GM04503 (cell line): Measurements from ENCODE around the gene TANGO6.

ENCODE experiments used
- DNase-seq: peaks from one replicate; pipeline ENCODE4 v3.0.0-alpha.2; 2012; ENCODE audit warnings: low read depth

Gene TANGO6

DNA sequence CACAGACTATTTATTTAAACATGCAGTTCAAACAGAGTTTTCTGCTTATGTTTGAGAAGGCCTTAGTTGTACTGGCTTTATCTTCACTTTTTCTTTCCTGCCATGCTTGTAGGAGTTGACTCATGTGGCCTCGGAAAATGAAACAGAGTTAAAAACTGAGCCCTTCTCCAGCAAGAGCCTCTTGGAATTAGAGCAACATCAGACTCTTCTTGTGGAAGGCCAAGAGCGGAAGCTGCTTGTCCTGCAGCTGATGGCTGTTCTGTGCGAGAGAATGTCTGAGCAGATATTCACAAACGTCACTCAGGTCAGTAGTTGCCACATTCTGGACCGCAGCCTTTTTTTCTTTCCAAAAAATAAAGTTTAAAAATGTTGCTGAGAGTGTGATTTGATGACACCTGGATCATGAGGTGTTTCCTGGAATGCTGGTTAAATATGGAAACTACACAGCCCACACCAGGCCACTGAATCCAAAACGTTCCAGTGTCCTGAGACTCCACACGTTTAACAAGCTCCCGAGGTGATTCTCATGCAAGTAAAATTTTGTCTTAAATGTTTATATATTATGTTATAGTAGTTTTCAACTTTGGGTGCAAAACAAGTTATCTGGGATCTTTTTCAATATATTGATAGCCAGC is 65.9 kb downstream of the TANGO6 start:
- DNase-seq = no peak

DNA sequence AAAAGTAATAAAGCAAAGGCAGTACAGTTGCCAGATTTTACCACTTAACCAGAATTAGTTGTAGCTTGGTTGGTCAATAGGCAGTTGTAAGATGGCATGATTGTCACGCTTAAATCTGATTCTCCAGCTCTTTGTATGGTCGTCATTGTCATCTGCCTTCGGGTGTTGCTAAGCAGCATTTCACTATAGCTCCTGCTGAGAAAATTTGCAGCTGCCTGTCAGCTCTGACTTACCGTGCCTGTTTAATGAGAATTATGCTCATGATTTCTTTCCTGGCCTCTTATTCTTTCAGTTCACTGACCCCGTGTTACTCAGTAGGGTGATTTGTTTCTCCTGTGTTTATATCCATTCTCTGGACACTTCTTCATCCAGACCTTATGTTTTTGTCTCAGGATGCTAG is 66.7 kb downstream of the TANGO6 start:
- DNase-seq = no peak

DNA sequence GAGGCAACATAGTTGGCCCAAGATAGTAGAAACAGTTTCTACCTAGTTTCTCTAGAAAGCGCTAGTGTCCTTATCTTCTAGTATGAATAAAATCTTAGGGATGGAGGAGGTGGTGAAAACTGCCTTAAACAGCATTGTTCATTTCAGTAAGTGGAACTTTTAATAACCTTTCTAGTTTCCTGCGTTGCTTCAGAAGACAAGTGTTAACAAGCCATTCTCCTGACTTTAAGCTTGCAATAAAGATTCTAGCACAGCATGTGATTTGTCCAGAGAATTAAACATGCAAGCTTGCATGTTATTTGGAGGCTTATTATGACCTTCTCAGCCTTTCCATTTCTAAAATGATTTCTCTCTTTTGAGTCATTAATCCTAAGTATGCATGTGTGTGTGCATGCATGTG is 72.3 kb downstream of the TANGO6 start:
- DNase-seq = no peak

DNA sequence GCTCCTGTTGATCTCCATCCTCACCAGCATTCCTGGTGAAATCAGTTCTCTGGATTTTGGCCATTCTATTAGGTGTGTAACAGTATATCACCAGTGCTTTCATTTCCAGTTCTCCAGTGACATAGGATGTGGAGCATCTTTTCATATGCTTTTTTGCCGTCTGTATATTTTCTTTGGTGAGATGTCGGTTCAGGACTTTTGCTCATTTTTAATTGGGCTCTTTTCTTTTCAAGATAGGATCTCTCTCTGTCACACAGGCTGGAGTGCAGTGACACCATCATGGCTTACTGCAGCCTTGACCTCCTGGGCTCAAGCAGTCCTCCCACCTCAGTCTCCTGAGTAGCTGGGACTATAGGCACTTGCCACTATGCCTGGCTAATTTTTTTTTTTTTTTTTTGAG is 74.2 kb downstream of the TANGO6 start:
- no peak for DNase-seq

DNA sequence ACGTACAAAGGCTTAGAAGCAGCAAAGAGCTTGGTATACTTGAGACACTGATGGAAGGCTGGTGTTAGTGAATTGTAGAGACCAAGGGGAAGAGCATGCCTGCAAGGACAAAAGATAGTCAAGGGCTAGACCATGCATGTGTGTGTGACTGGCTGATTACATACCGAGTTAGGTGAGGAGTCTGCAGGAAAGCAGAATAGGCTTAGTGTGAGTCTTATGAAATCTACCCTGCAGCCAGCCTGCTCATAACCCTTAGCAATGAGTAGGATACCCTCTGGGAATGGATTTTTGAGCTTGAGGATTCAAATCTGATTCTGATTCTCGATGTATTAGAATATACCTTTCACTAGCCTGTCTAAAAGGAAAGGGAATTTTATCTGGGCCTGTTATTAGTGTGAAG is 77.0 kb downstream of the TANGO6 start:
- DNase-seq = no peak

DNA sequence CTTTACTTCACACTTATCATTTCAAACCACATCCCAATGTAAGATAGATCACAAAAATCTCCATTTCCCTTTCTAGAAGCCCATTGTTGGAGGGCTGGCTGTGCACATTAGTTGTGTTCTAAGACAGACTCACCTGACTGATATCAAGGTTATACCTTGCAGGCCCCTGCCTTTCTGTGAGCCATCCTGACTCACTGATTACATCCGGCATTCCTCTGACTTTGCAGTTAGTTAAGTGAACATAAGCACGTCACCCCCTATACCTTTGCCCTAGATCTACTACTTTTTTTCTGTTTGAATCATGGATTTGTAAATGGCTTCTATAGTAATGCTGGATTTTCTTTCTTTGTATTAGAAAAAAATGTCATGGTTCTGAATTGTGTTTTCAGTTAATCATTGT is 78.3 kb downstream of the TANGO6 start:
- DNase-seq = no peak

DNA sequence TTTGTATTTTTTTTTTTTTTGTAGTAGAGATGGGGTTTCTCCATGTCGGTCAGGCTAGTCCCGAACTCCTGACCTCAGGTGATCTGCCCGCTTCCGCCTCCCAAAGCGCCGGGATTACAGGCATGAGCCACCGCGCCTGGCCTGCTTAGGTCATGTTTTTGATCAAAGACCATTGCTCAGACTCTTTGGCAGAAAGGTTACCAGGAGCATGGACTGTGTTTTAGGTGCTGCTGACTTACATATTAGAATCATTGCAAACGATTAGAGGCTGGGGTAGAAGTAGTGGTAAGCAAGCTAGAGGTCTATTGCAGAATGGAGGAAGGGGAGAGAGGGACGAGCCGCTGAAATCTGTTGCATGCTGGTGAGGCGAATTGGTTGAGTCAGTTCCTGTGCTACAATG is 79.8 kb downstream of the TANGO6 start:
- DNase-seq = no peak

DNA sequence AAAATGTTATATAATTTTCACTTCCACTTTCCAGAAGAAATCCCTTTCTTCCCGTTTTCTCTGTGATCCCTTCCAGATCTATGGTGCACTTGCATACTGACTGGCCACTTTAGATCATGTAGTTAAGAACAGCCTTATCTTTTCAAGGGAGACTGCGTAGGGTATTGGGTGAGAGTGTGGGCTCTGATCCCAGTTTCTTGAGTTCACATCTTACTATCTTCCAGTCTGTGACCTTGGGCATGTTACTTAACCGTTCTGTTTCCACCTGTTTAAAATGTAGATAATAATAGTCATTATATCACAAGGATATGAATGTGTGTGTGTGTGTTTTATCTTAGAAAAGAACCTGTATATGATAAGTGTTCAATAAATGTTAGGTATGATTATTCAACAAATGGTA is 83.7 kb downstream of the TANGO6 start:
- no peak for DNase-seq

DNA sequence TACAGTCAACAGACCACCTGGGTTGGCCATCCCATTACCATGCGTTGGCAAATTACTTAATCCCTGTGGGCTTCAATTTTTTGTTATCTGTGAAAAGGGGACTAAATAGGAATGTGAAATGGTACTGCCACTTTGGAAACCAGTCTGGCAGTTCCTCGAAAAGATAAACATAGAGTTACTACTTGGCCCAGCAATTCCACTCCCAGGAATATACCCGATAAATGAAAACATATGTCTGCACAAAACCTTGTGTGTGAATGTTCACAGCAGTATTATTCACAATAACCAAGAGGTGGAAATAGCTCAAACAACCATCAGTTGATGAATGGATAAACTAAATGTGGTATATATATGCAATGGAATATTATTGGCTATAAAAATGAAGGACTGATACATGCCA is 87.9 kb downstream of the TANGO6 start:
- no peak for DNase-seq

DNA sequence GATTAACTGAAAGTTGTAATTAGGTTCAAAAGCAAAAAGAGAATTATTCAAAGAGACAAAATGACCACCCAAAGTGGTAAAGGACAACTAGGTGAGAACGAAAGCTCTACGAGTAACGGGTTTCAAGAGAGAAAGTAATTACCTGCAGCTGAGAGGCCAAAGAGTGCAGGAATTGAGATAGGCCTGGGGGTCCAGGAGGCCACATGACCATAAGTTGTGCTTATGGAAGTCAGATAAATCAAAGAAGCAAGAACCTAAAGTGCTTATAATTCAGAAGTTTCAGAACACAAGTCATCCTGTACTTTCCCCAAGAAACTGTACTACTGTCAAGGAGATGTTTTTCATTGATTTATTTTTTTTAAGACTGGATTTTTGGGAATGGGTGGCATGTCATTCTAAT is 91.1 kb downstream of the TANGO6 start:
- DNase-seq = no peak

DNA sequence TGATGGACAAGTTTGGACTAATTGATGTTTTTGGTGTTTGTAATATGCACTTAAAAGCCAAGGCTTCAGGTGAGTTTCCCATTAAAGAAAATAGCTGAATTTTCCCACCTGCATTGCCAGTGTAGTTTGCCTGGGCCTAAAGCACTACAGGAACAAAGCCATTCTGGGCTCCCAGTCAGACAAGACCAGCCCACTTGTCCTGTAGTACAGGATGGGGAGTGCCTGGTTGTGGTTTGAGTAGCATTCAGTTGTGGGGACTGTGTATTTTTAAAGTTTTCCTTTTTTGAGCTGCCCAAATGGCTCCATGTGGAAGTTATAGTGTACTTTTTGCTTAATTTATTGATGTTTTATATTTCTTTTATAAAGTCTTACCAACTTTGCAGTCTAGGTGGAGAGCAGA is 91.7 kb downstream of the TANGO6 start:
- no peak for DNase-seq

DNA sequence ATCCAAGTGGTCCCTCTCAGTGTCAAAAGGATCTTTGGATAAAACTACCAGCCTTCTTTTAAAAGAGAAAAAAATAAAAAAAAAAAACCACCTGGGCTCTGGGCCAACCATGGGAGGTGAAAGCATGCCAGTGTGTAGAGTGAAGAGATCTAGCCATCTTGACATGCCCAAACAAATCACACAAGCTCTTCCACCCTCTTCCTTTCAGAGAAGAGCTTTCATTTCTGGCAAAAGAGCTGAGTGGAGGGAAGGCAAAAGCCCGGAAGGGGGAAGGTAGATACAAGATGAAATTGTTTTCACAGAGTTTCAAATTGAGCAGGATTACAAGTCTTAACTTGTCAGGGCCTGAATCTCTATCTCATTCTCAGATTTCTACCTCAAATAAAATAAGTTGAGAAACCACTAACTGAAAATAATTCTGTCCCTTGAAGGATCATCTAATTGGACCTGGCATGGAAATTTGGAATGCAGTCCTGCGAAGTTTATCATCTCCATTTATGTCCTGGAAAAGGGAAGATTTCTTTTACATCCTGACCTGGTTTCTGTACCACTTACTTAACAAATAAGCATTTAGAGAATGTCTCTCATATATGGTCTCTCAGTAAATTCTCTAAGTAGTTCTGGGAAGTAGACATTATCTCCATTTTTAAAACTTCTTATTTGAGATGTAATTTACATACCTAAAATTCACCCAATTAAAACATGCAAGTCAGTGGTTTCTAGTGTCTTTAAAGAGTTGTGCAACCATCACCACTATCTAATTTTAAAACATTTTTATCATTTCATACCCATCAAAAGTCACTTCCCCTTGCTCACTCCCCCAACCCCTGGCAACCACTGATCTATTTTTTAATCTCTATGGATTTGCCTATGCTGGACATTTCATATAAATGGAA is 93.7 kb downstream of the TANGO6 start:
- DNase-seq = peak; percentile 49

DNA sequence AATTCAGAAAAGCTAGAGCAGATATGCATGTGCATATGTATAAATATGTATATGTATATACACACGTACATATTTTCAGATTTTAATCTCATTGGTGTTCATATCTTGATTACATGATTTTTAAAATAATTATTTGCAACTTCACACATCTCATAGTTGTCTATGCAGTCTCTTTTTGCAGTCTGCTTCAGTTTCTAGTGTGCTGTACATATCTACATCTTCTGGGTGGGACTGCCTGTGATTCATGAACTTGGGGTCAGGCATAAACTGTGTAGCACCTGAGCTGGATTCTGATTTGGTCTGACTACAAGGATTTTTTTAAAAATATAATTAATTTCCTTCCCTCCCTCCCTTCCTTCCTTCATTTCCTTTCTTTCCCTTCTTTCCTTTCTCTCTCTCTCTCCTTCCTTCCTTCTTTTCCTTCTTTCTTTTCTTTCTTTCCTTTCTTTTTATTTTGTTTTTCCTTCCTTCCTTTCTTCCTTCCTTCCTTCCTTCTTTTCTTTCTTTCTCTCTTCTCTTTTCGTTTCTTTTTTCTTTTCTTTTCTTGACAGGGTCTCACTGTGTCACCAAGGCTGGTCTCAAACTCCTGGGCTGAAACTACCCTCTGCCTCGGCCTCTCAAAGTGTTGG is 96.5 kb downstream of the TANGO6 start:
- no peak for DNase-seq

DNA sequence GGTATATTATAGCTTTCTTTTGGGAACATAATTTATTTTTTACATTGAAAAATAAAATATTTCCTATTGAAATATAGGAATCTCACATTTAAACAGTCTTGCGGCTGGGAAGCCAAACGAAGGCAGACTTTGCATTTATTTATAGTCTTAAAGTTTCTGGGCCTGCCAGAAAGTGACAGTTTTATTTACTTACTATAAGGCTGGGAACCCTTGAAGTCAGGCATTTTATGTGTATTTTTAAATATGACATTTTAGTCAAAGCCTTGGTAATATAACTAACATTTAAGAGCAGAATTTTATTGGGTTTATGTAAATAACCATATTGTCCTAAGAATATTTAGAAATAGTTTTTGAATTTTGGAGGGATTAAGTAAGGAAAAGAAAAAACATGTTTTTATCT is 97.5 kb downstream of the TANGO6 start:
- no peak for DNase-seq

DNA sequence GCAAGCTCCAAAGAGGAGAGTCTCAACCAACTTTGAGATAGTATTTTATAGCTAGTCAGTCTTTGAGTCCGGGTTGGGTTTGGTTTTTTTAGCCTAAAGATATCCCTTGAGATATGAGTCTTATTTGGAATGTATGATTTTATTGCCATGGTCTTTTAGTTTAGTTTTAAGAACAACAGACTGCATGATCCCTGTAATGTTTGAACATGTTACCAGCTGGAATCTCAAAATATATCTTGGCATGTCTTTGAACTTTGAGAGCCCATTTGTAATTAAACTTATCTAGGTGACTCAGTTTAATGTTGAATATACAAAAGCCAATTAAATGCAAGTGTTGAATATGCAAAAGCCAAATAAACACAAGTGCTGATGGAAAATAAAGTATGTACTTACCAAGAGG is 100.6 kb downstream of the TANGO6 start:
- DNase-seq = no peak

DNA sequence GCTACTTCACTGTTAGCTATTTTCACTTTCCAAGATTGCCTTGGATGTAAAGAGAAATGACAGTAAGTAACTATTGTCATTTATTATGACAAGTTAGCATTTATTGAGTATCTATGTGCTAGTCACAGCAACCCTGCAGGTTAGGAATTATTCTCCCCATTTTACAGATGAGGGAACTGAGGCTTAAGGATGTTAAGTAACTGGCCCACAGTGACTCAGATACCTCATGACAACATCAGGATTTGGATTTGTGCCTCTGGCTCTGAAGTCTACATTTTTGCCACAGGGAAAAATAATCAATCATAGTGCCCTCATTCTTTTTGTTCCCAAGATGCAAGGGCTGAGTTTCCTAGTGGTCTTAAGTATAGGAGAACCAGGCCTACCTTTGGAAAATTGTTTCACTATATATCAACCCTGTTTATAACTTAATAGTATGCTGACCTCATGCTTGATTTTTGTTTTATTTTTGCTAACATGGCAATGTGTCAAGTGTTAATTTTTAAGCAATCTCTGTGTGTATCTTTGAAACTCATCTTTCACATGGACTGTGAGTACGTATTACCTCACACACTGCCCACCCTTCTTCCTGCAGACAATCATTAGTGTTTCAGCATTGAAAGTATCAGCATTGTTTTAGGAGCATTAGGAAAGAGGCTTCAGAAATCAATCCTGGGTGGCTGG is 105.0 kb downstream of the TANGO6 start:
- no peak for DNase-seq

DNA sequence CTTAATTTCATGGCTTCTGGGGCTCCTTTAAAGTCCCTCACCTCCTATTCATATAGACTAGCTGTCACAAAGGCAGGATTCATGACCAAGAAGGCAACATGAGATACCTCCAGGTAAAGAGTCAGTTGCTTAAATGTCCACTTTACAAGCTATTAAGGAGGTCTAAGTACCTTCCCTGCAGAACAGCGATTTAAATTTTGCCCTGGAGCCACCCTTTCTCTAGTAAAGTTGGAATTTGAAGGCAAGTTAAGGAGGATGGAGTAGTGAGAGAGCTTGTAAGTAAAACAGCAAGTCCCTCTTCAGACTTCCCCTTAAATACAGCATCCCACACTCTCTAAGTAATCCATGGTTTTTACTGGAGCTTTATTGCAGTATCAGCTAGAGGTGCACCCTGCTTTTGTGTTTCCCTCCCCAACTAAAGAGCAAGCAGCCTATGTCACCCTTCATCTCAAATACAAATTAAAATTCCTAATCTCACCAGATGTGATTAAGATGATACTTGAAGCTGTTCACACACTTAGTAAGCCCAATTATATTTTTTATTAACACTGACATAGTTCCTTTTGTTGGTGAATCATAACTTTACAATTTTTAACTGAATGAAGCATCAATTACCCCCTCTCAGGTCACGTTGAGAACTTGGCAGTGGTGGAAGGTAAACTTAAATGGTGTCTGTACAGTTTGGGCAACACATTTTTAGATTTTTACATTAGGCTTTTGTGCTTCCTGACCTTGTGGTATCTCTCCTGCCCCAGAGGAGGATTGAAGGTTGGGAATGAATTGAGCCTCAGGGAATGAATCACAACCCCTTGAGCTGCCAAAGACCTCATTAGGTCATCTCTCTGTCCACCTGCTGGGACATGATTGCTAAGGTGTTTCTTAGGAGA is 108.9 kb downstream of the TANGO6 start:
- DNase-seq = no peak

DNA sequence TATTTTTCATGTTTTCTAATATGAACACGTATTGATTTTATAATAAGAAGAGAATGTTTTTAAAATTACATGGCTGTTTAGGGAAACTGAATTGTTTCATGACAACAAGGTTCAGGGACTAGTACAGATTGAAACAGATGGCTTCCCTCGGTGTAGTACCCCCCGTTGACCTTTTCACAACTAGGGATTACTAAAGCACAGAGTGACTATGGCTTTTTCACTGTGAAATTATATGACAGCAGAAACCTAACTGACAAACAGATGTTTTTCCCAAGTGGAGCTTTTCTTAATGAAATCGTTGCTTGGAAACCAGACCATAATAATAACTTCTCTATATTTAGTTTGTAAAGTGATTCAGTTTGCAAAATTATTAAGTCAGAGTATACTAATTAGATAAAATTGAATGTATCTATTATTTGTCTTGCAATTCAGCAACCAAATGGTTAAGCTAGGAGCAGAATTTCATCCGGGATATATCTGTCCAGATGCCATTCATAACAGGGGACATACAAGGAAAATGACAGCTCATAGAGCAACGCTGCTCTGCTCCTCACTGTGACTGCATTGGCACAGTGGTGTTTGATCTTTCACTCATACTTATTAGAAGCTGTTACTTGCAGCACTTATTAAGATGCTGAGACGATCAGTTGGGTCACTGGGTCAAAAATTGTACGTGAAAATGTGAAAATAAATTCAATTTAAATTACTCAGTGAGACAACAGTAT is 111.7 kb downstream of the TANGO6 start:
- DNase-seq = no peak

DNA sequence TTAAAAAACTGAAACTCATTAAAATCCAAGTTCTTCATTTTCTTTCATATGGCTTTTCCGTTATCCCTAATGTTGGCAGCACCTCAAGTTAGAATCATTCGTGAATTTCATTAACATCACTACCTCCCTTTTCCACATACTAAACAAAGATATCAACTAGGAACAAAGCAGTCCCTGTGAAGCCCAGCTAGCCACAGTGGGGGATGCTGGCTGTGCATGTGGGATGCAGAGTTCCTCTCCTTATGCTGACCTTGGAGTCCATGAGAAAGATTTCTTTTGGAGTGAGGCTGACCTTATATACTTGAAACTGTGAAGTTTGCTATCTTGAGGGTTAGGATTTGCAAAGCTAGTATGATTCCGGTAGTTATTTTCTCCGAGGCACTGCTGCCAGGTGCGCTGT is 117.6 kb downstream of the TANGO6 start:
- no peak for DNase-seq

DNA sequence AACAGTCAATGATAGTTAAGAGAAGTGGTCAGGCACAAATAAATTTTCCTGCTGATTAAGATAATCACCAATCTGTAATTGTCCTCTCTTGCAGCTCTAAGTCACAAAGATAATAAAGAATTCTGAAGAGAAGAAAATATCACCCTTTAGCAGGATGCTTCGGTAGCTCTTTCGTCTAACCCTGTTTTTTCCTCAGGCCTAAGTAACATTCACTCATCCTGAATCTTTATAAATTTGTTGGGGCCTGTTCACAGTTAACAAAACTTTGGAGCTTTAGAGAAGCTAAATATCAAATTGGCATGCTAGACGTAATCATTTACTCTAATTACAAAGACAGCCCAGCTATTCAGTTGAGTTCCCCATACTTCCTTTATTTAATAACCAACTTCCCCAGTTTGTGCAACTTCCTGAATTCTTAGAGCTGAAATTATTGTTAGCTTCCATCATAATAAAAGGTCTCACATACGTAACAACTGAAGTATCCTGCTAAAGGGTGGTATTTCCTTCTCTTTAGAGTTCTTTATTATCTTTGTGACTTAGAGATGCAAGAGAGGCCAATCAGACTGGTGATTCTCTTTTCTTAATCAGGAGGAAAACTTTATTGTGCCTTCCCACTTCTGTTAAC is 118.6 kb downstream of the TANGO6 start:
- no peak for DNase-seq

DNA sequence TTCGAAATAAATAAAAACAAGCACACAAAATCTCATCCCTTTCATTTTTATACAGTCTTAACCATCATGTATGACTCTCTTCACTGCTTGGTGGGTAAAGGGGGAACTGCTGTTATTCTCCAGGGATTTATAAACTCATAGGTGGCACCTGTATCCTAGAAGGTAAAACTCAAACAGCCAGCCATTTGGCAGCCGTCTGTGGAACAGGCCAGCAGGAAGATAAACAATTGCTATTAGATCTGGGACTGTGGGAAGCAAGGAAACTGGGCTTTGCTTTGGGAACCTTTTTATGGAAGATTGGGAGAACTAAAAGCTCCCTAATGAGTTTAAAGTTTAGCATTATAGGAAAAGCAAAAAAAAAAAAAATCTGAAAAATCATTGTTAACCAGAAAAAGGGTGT is 126.0 kb downstream of the TANGO6 start:
- DNase-seq = no peak
